ENCODE data around the gene UCK2. TPM values are rescaled to one million over a fixed set of nuclear protein-coding genes. Genes with fewer than 3 reads are reported as not detected.
A peak's percentile ranks its signal among the peaks of the same experiment; 100 is the strongest.

The UCK2 gene
- total and polyA plus RNA-seq, 4 donors: 9.6 to 22.0 (median 14.1) TPM

- Histone ChIP-seq H3K27ac (ENCODE audit: low read depth in 1 of 2, low read length in 1 of 2) (peak overlapping the region in 1 of 2 donors; percentile 55), H3K4me1 (ENCODE audit: control insufficient read depth in 5 of 5, insufficient read depth in 5 of 5, low read length in 5 of 5) (peaks cover 3 to 41% (median 8%) of the 10 kb centered on the region in 5 donors), H3K9ac (ENCODE audit: insufficient read depth in 1 of 2, low read length in 2 of 2) (no peak overlapping the region), H3K27me3 (ENCODE audit: control insufficient read depth in 3 of 3, insufficient read depth in 3 of 3, low read length in 2 of 3) (no peaks in the 10 kb centered on the region), H3K9me3 (ENCODE audit: control insufficient read depth in 4 of 4, insufficient read depth in 3 of 4, low read length in 3 of 4) (no peaks in the 10 kb centered on the region), H3K4me3 (no peak overlapping the region), H3K36me3 (ENCODE audit: control insufficient read depth in 4 of 4, insufficient read depth in 4 of 4, low read length in 4 of 4) (peaks cover 0 to 3% (median 0%) of the 10 kb centered on the region in 4 donors)
- TF ChIP-seq, protein P1, sequence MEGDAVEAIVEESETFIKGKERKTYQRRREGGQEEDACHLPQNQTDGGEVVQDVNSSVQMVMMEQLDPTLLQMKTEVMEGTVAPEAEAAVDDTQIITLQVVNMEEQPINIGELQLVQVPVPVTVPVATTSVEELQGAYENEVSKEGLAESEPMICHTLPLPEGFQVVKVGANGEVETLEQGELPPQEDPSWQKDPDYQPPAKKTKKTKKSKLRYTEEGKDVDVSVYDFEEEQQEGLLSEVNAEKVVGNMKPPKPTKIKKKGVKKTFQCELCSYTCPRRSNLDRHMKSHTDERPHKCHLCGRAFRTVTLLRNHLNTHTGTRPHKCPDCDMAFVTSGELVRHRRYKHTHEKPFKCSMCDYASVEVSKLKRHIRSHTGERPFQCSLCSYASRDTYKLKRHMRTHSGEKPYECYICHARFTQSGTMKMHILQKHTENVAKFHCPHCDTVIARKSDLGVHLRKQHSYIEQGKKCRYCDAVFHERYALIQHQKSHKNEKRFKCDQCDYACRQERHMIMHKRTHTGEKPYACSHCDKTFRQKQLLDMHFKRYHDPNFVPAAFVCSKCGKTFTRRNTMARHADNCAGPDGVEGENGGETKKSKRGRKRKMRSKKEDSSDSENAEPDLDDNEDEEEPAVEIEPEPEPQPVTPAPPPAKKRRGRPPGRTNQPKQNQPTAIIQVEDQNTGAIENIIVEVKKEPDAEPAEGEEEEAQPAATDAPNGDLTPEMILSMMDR (IDR thresholded peaks at IDR 0.05; ENCODE audit: control extremely low read depth, extremely low read depth): no peak
- ATAC-seq (ENCODE audit: insufficient read depth, low FRiP score) (no peak), DNase-seq (no peak)
- WGBS, 2 donors: 71 to 86% methylated on average over 8 of the region's 8 CpGs
Observed at GRCh38 chr1:165857046-165857801, 29.8 kb downstream of the UCK2 start.

- Histone ChIP-seq H3K9ac (ENCODE audit: insufficient read depth in 1 of 2, low read length in 2 of 2) (no peak overlapping the region), H3K36me3 (ENCODE audit: control insufficient read depth in 4 of 4, insufficient read depth in 4 of 4, low read length in 4 of 4) (no peaks in the 10 kb centered on the region), H3K27me3 (ENCODE audit: control insufficient read depth in 3 of 3, insufficient read depth in 3 of 3, low read length in 2 of 3) (no peaks in the 10 kb centered on the region), H3K27ac (ENCODE audit: low read depth in 1 of 2, low read length in 1 of 2) (no peak overlapping the region), H3K4me3 (no peak overlapping the region), H3K4me1 (ENCODE audit: control insufficient read depth in 5 of 5, insufficient read depth in 5 of 5, low read length in 5 of 5) (peaks cover 3 to 41% (median 8%) of the 10 kb centered on the region in 5 donors), H3K9me3 (ENCODE audit: control insufficient read depth in 4 of 4, insufficient read depth in 3 of 4, low read length in 3 of 4) (no peaks in the 10 kb centered on the region)
- WGBS, 2 donors: 49 to 54% methylated on average over 3 of the region's 3 CpGs
- TF ChIP-seq, protein P1 (IDR thresholded peaks at IDR 0.05; ENCODE audit: control extremely low read depth, extremely low read depth): no peak
- no peak for DNase-seq
- no peak for ATAC-seq (ENCODE audit: insufficient read depth, low FRiP score)
Observed at GRCh38 chr1:165858364-165858823, 31.0 kb downstream of the UCK2 start.

DNA sequence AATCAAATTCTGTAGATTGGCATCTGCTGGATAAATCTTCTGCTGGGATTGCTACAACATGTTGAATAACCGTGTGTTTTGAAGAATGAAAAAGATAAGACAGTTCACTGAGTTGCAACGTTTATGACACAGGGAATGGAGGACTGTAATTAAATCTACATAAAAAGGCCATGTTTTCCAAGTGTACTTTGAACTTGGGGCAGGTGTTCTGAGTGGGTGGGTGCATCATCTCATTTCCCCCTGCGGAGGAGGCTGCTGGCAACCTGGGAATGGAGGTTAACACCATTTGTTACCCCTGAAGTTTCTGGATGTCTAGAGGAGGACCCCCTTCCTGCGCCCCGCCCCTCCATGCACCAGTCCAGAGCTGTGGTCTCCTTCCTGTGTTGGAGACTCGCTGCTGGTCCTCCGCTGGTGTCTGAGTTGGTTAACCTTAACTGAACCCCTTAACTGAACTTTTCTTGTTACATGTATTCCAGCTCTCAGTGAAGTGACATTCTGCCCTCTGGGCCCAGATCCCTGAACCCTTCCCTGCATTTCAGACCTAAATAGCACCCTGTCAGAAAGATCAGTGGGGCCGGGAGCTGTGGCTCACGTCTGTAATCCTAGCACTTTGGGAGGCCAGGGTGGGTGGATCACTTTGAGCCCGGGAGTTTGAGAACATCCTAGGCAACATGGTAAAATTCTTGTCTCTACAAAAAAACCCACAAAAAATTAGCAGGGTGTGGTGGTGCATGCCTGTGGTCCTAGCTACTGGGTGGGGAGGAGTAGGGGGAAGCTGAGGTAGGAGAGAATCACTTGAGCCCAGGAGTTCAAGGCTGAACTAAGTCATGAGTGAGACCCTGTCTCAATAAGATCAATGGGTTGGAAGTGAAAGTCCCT lies 31.8 kb downstream of the UCK2 start:
- H3K27me3 ChIP-seq (ENCODE audit: control insufficient read depth in 3 of 3, insufficient read depth in 3 of 3, low read length in 2 of 3): no peaks in the 10 kb centered on the region
- no peak overlapping the region for H3K9ac ChIP-seq (ENCODE audit: insufficient read depth in 1 of 2, low read length in 2 of 2)
- no peak for ATAC-seq (ENCODE audit: insufficient read depth, low FRiP score)
- no peak for DNase-seq
- H3K4me3 ChIP-seq: no peak overlapping the region
- no peaks in the 10 kb centered on the region for H3K36me3 ChIP-seq (ENCODE audit: control insufficient read depth in 4 of 4, insufficient read depth in 4 of 4, low read length in 4 of 4)
- peaks cover under 1 to 36% (median 3%) of the 10 kb centered on the region in 5 donors for H3K4me1 ChIP-seq (ENCODE audit: control insufficient read depth in 5 of 5, insufficient read depth in 5 of 5, low read length in 5 of 5)
- no peaks in the 10 kb centered on the region for H3K9me3 ChIP-seq (ENCODE audit: control insufficient read depth in 4 of 4, insufficient read depth in 3 of 4, low read length in 3 of 4)
- 86 to 88% methylated on average over 10 of the region's 10 CpGs for WGBS, 2 donors
- TF ChIP-seq, protein P1 (IDR thresholded peaks at IDR 0.05; ENCODE audit: control extremely low read depth, extremely low read depth): no peak
- H3K27ac ChIP-seq (ENCODE audit: low read depth in 1 of 2, low read length in 1 of 2): no peak overlapping the region

Data from lung (tissue), 12 donors.